HepG2 (cell line): ENCODE measurements around the gene MAP3K19. TPM values are rescaled to one million over a fixed set of nuclear protein-coding genes. Genes with fewer than 3 reads are reported as not detected.

Source experiments
- ARNTL ChIP-seq: sonication (generic); formaldehyde crosslinking; IDR thresholded peaks from 2 replicates; pipeline ENCODE4 v1.4.0; 2020; ENCODE audit warnings: mild to moderate bottlenecking, missing genetic modification reagents
- ASH2L ChIP-seq: fragments of 300-600, 200-600 bp; sonication (generic); IDR thresholded peaks from 2 replicates; pipeline ENCODE4 v1.7.0; 2017; ENCODE audit warnings: low read depth, mild to moderate bottlenecking, moderate library complexity, mixed read lengths, low read length; ENCODE audit not compliant: insufficient read length
- DNMT3B ChIP-seq: conservative IDR thresholded peaks from 2 replicates; pipeline ENCODE4 v1.6.1; 2016; ENCODE audit warnings: missing biosample characterization, control low read depth
- HNRNPLL ChIP-seq: fragments of 200-400 bp; formaldehyde crosslinking; IDR thresholded peaks from 2 replicates; pipeline ENCODE4 v1.6.1; 2017; ENCODE audit warnings: mild to moderate bottlenecking, low read depth, low read length; ENCODE audit not compliant: poor library complexity, severe bottlenecking
- HOXA9 ChIP-seq: sonication (generic); formaldehyde crosslinking; IDR thresholded peaks from 2 replicates; pipeline ENCODE4 v1.8.1; 2022; ENCODE audit warnings: missing genetic modification reagents, mild to moderate bottlenecking, moderate library complexity, borderline replicate concordance
- MEIS2 ChIP-seq: sonication (generic); formaldehyde crosslinking; IDR thresholded peaks from 2 replicates; pipeline ENCODE4 v1.9.0; 2021; ENCODE audit warnings: mild to moderate bottlenecking, missing genetic modification reagents
- NBN ChIP-seq: fragments of 450-650 bp; conservative IDR thresholded peaks from 2 replicates; pipeline ENCODE4 v1.6.1; 2017
- POLR2AphosphoS5 ChIP-seq: IDR thresholded peaks from 2 replicates; pipeline ENCODE4 v1.6.1; 2012; ENCODE audit warnings: low read depth, low read length
- TBX3 ChIP-seq: fragments of 450-650 bp; IDR thresholded peaks from 2 replicates; pipeline ENCODE4 v1.6.1; 2017; ENCODE audit warnings: antibody characterized with exemption, mild to moderate bottlenecking, inconsistent platforms, borderline replicate concordance
- ZNF382 ChIP-seq: sonication (generic); formaldehyde crosslinking; IDR thresholded peaks from 2 replicates; pipeline ENCODE4 v1.5.0; 2020; ENCODE audit warnings: missing genetic modification reagents, mild to moderate bottlenecking, borderline replicate concordance
- ZNF781 ChIP-seq: sonication (generic); formaldehyde crosslinking; IDR thresholded peaks from 2 replicates; pipeline ENCODE4 v1.5.1; 2020; ENCODE audit warnings: borderline replicate concordance, mild to moderate bottlenecking, missing genetic modification reagents; ENCODE audit errors: not compliant biosample characterization
- polyA plus RNA-seq, 8 experiments: library from polyadenylated mRNA; depleted of rRNA in 3 of 8; stranded (reverse) in 7 of 8; unstranded in 1 of 8; fragments of >200 nt; fragmentation: Illumina TruSeq in 4 of 8; extraction: Trizol in 4 of 8; gene quantifications; 2 replicates each; pipeline versions ENCODE4 v1.2.1 to v1.2.3, GENCODE V29; 2011 to 2016; ENCODE audit warnings: low read depth in 4 of 8, missing spikeins in 1 of 8, mixed read lengths in 1 of 8; ENCODE audit not compliant: insufficient read depth in 1 of 8
- total RNA-seq, 5 experiments: library from RNA; depleted of rRNA; stranded (reverse); fragments of >200 nt; fragmentation: Illumina TruSeq; extraction: Trizol; gene quantifications; 2 replicates each; pipeline ENCODE4 v1.2.3, GENCODE V29; 2016; ENCODE audit warnings: low read depth in 1 of 5
- TF ChIP-seq, protein P1 (sequence below): sonication (generic); formaldehyde crosslinking; IDR thresholded peaks from 2 replicates; pipeline ENCODE4 v1.9.0; 2021; ENCODE audit warnings: missing genetic modification reagents, borderline replicate concordance
- TF ChIP-seq, protein P2 (sequence below): sonication (generic); formaldehyde crosslinking; IDR thresholded peaks from 2 replicates; pipeline ENCODE4 v1.5.1; 2020; ENCODE audit warnings: mild to moderate bottlenecking, moderate library complexity, missing genetic modification reagents
- TF ChIP-seq, protein P3 (sequence below): sonication (generic); formaldehyde crosslinking; IDR thresholded peaks from 2 replicates; pipeline ENCODE4 v1.9.0; 2022; ENCODE audit warnings: low read depth, missing genetic modification reagents
- TF ChIP-seq, protein P4 (sequence below): sonication (generic); formaldehyde crosslinking; IDR thresholded peaks from 2 replicates; pipeline ENCODE4 v1.5.1; 2020; ENCODE audit warnings: mild to moderate bottlenecking, missing genetic modification reagents
- TF ChIP-seq, protein P5 (sequence below): sonication (generic); formaldehyde crosslinking; IDR thresholded peaks from 2 replicates; pipeline ENCODE4 v1.4.0; 2020; ENCODE audit warnings: missing genetic modification reagents; ENCODE audit errors: not compliant biosample characterization
- TF ChIP-seq, protein P6 (sequence below): sonication (generic); formaldehyde crosslinking; IDR thresholded peaks from 2 replicates; pipeline ENCODE4 v1.5.0; 2020; ENCODE audit warnings: mild to moderate bottlenecking, low read depth, missing genetic modification reagents, borderline replicate concordance

Gene MAP3K19
- total and polyA plus RNA-seq, 2 of the 13 experiments (the other 11 are each of a cell fraction or from before 2014, with no cell fraction given): not detected

DNA sequence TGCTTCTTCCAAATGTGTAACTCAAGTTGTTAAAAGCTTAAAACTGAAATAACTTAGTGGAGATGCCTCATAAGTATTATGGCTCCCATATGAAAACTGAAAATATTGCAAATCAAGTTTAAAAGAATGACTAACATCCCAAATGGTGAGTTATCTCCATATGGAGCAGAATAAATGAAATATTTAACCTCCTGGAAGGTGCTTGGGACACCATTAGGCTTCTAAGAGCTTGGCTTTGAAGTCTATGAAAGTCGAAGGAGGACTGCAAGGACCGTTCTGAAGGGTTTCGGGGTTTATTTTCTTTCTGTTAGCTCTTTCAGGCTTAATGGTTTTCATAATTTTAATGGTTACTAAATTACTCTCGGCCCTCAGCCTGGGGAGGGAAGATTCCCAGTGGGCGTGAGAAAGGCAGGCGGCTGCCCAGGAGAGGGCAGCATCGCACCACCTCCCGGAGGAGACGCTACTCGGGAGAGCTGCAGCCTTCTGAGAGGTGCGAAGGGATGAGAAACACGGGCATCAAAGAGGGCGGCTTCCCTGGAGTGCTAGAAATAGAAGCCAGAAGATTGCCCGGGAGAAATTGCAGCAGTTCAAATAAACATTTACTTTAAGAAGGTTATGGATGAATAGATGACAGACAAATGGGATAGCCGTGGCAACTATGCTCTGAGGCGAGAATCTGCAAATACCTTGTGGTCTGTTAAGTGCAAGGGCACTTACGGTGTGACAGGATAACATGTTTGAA is 43.1 kb downstream of the MAP3K19 start (continued):
- TF ChIP-seq, protein P1, sequence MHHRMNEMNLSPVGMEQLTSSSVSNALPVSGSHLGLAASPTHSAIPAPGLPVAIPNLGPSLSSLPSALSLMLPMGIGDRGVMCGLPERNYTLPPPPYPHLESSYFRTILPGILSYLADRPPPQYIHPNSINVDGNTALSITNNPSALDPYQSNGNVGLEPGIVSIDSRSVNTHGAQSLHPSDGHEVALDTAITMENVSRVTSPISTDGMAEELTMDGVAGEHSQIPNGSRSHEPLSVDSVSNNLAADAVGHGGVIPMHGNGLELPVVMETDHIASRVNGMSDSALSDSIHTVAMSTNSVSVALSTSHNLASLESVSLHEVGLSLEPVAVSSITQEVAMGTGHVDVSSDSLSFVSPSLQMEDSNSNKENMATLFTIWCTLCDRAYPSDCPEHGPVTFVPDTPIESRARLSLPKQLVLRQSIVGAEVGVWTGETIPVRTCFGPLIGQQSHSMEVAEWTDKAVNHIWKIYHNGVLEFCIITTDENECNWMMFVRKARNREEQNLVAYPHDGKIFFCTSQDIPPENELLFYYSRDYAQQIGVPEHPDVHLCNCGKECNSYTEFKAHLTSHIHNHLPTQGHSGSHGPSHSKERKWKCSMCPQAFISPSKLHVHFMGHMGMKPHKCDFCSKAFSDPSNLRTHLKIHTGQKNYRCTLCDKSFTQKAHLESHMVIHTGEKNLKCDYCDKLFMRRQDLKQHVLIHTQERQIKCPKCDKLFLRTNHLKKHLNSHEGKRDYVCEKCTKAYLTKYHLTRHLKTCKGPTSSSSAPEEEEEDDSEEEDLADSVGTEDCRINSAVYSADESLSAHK (CRISPR knock-in tag): no peak
- TF ChIP-seq ASH2L (no peak), DNMT3B (0 out of 2 replicates have a peak, but pooled peaks have one; percentile 26), ARNTL (no peak), HOXA9 (no peak), HNRNPLL (no peak), TBX3 (no peak), MEIS2 (CRISPR knock-in tag) (no peak), POLR2AphosphoS5 (no peak), ZNF781 (CRISPR knock-in tag) (no peak), ZNF382 (CRISPR knock-in tag) (no peak), NBN (no peak)
- TF ChIP-seq, protein P2, sequence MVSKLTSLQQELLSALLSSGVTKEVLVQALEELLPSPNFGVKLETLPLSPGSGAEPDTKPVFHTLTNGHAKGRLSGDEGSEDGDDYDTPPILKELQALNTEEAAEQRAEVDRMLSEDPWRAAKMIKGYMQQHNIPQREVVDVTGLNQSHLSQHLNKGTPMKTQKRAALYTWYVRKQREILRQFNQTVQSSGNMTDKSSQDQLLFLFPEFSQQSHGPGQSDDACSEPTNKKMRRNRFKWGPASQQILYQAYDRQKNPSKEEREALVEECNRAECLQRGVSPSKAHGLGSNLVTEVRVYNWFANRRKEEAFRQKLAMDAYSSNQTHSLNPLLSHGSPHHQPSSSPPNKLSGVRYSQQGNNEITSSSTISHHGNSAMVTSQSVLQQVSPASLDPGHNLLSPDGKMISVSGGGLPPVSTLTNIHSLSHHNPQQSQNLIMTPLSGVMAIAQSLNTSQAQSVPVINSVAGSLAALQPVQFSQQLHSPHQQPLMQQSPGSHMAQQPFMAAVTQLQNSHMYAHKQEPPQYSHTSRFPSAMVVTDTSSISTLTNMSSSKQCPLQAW (CRISPR knock-in tag): peak; percentile 54; the same call in 1 of the 2 replicates
- TF ChIP-seq, protein P3, sequence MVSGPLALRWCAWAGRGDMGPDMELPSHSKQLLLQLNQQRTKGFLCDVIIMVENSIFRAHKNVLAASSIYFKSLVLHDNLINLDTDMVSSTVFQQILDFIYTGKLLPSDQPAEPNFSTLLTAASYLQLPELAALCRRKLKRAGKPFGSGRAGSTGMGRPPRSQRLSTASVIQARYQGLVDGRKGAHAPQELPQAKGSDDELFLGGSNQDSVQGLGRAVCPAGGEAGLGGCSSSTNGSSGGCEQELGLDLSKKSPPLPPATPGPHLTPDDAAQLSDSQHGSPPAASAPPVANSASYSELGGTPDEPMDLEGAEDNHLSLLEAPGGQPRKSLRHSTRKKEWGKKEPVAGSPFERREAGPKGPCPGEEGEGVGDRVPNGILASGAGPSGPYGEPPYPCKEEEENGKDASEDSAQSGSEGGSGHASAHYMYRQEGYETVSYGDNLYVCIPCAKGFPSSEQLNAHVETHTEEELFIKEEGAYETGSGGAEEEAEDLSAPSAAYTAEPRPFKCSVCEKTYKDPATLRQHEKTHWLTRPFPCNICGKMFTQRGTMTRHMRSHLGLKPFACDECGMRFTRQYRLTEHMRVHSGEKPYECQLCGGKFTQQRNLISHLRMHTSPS (CRISPR knock-in tag): no peak
- TF ChIP-seq, protein P4, sequence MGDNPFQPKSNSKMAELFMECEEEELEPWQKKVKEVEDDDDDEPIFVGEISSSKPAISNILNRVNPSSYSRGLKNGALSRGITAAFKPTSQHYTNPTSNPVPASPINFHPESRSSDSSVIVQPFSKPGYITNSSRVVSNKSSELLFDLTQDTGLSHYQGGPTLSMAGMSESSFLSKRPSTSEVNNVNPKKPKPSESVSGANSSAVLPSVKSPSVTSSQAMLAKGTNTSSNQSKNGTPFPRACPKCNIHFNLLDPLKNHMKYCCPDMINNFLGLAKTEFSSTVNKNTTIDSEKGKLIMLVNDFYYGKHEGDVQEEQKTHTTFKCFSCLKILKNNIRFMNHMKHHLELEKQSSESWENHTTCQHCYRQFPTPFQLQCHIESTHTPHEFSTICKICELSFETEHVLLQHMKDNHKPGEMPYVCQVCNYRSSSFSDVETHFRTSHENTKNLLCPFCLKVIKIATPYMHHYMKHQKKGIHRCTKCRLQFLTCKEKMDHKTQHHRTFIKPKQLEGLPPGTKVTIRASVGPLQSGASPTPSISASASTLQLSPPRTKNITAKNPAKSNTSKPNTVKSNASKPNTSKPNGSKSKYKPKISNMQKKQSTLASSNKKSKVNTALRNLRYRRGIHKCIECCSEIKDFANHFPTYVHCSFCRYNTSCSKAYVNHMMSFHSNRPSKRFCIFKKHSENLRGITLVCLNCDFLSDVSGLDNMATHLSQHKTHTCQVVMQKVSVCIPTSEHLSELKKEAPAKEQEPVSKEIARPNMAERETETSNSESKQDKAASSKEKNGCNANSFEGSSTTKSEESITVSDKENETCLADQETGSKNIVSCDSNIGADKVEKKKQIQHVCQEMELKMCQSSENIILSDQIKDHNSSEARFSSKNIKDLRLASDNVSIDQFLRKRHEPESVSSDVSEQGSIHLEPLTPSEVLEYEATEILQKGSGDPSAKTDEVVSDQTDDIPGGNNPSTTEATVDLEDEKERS: 0 out of 2 replicates have a peak, but pooled peaks have one; percentile 69
- TF ChIP-seq, protein P5, sequence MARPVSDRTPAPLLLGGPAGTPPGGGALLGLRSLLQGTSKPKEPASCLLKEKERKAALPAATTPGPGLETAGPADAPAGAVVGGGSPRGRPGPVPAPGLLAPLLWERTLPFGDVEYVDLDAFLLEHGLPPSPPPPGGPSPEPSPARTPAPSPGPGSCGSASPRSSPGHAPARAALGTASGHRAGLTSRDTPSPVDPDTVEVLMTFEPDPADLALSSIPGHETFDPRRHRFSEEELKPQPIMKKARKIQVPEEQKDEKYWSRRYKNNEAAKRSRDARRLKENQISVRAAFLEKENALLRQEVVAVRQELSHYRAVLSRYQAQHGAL (CRISPR knock-in tag): no peak
- TF ChIP-seq, protein P6, sequence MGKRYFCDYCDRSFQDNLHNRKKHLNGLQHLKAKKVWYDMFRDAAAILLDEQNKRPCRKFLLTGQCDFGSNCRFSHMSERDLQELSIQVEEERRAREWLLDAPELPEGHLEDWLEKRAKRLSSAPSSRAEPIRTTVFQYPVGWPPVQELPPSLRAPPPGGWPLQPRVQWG (CRISPR knock-in tag): no peak
